Keratinocyte (primary cell): ENCODE results near the gene MEP1A.

Experiments
- CTCF ChIP-seq, 3 experiments: IDR thresholded peaks in 1 of 3; conservative IDR thresholded peaks in 1 of 3; optimal IDR thresholded peaks in 1 of 3; 2 replicates in 2 of 3; 3 replicates in 1 of 3; pipeline versions ENCODE3 to v1.5.1; 2011; ENCODE audit warnings: low read length in 3 of 3, mild to moderate bottlenecking in 3 of 3, moderate library complexity in 2 of 3, control low read depth in 1 of 3, inconsistent platforms in 1 of 3; ENCODE audit not compliant: insufficient read depth in 2 of 3; ENCODE audit errors: extremely low read depth in 1 of 3
- EZH2 ChIP-seq: IDR thresholded peaks from one replicate; pipeline ENCODE4 v1.6.1; 2012; ENCODE audit warnings: inconsistent platforms, mild to moderate bottlenecking, low read length, moderate library complexity

GRCh38 chr6:46828939-46829338, 35.8 kb downstream of the MEP1A start:
- TF ChIP-seq CTCF (optimal IDR thresholded peaks at IDR 0.05 in 1 of 3, IDR thresholded peaks at IDR 0.05 in 1 of 3, conservative IDR thresholded peaks at IDR 0.05 in 1 of 3; ENCODE audit: extremely low read depth in 1 of 3, insufficient read depth in 2 of 3, low read length in 3 of 3): no peak
- no peak for TF ChIP-seq EZH2
